Endothelial cell of umbilical vein (primary cell): ENCODE data around the gene PNMA8A. TPM values are rescaled to one million over a fixed set of nuclear protein-coding genes. Genes with fewer than 3 reads are reported as not detected.

Source experiments
- BruUV-seq: library from RNA; stranded (reverse); fragments of 400-500 nt; replicated peaks from 2 replicates; lab custom pipeline; 2021; lab: Mats Ljungman, UMichigan
- CTCF ChIA-PET: fragments of 300-600, 350-600 bp; sonication (Branson Sonifier 250); formaldehyde crosslinking; loops from one replicate; lab custom pipeline; 2021; ENCODE audit warnings: antibody characterized with exemption, inconsistent platforms; lab: Charles Lee
- POLR2A ChIA-PET: fragments of 300-600, 350-600 bp; sonication (Branson Sonifier 250); formaldehyde crosslinking; loops from one replicate; lab custom pipeline; 2021; ENCODE audit warnings: antibody characterized with exemption, inconsistent platforms; lab: Charles Lee
- DNase-seq: peaks from one replicate; pipeline ENCODE4 v3.0.0-alpha.2; 2011; ENCODE audit warnings: low read depth, low spot score
- FAIRE-seq: peaks from 2 replicates; lab custom pipeline; 2011; peaks lifted over from hg19 to GRCh38; lab: Jason Lieb, UNC
- H2AFZ ChIP-seq: 2 replicates; pipeline ENCODE4 v1.6.0; 2012; ENCODE audit warnings: low read depth, low read length, control low read depth, inconsistent platforms
- H3K27ac ChIP-seq: 2 replicates; pipeline ENCODE4 v1.5.1; 2011; ENCODE audit warnings: low read depth, mild to moderate bottlenecking, control low read depth, low read length, moderate library complexity; ENCODE audit not compliant: insufficient read depth
- H3K27me3 ChIP-seq, 2 experiments: 2 replicates each; pipeline versions ENCODE4 v1.6.0 to v1.6.1; 2011; ENCODE audit warnings: low read length in 2 of 2, mixed read lengths in 1 of 2; ENCODE audit not compliant: control insufficient read depth in 2 of 2, insufficient read depth in 2 of 2
- H3K36me3 ChIP-seq, 2 experiments: 2 replicates in 1 of 2; 3 replicates in 1 of 2; pipeline ENCODE4 v1.5.1; 2011; ENCODE audit warnings: low read length in 2 of 2, mild to moderate bottlenecking in 1 of 2, moderate library complexity in 1 of 2; ENCODE audit not compliant: control insufficient read depth in 2 of 2, insufficient read depth in 2 of 2; ENCODE audit errors: extremely low read depth in 1 of 2
- H3K4me1 ChIP-seq: 3 replicates; pipeline ENCODE4 v1.5.1; 2011; ENCODE audit warnings: mild to moderate bottlenecking, low read length; ENCODE audit not compliant: control insufficient read depth, insufficient read depth; ENCODE audit errors: extremely low read depth
- H3K4me2 ChIP-seq: 2 replicates; pipeline ENCODE4 v1.6.1; 2011; ENCODE audit warnings: low read length, control low read depth, mixed read lengths; ENCODE audit not compliant: insufficient read depth
- H3K4me3 ChIP-seq, 3 experiments: fragments of 200-600 bp in 1 of 3; sonication (generic), shearing (Covaris generic) in 1 of 3; replicated peaks in 1 of 3; 2 replicates each; pipeline ENCODE4 v1.5.1; 2011 to 2016; ENCODE audit warnings: control low read depth in 3 of 3, low read length in 3 of 3, mild to moderate bottlenecking in 2 of 3, inconsistent platforms in 1 of 3, low read depth in 1 of 3, moderate library complexity in 1 of 3; ENCODE audit not compliant: insufficient read depth in 1 of 3
- H3K79me2 ChIP-seq: 2 replicates; pipeline ENCODE4 v1.6.0; 2012; ENCODE audit warnings: low read length, inconsistent platforms; ENCODE audit not compliant: control insufficient read depth, insufficient read depth
- H3K9ac ChIP-seq: replicated peaks from 2 replicates; pipeline ENCODE3; 2011; ENCODE audit warnings: low read length, control low read depth; ENCODE audit not compliant: insufficient read depth; ENCODE audit errors: extremely low read depth
- H3K9me1 ChIP-seq: replicated peaks from 3 replicates; pipeline ENCODE4 v1.6.0; 2011; ENCODE audit warnings: mild to moderate bottlenecking, low read length; ENCODE audit not compliant: control insufficient read depth, insufficient read depth; ENCODE audit errors: extremely low read depth
- H3K9me3 ChIP-seq: replicated peaks from 2 replicates; pipeline ENCODE4 v1.5.1; 2012; ENCODE audit warnings: low read length, inconsistent platforms; ENCODE audit not compliant: control insufficient read depth, insufficient read depth
- H4K20me1 ChIP-seq: replicated peaks from 2 replicates; pipeline ENCODE3; 2011; ENCODE audit warnings: mild to moderate bottlenecking, low read length; ENCODE audit not compliant: control insufficient read depth, insufficient read depth; ENCODE audit errors: extremely low read depth
- CTCF ChIP-seq, 2 donors: IDR thresholded peaks; 1 replicate in 1 of 2; 2 replicates in 1 of 2; pipeline ENCODE4 v1.5.1; 2011; ENCODE audit warnings: low read length in 2 of 2, mild to moderate bottlenecking in 2 of 2, moderate library complexity in 2 of 2, control low read depth in 1 of 2, inconsistent platforms in 1 of 2, low read depth in 1 of 2; ENCODE audit not compliant: insufficient read depth in 1 of 2; ENCODE audit errors: extremely low read depth in 1 of 2
- EZH2 ChIP-seq: IDR thresholded peaks from 2 replicates; pipeline ENCODE4 v1.6.1; 2012; ENCODE audit warnings: borderline replicate concordance, low read depth, mild to moderate bottlenecking, moderate library complexity, low read length, inconsistent platforms; ENCODE audit not compliant: severe bottlenecking
- FOS ChIP-seq: IDR thresholded peaks from 2 replicates; pipeline ENCODE4 v1.6.1; 2011; ENCODE audit warnings: mild to moderate bottlenecking, low read length, moderate library complexity, borderline replicate concordance; ENCODE audit not compliant: insufficient read depth
- GATA2 ChIP-seq: IDR thresholded peaks from 2 replicates; pipeline ENCODE4 v1.7.0; 2011; ENCODE audit warnings: low read depth, mild to moderate bottlenecking, moderate library complexity, mixed read lengths, low read length; ENCODE audit not compliant: insufficient read length, insufficient read depth
- JUN ChIP-seq: IDR thresholded peaks from 2 replicates; pipeline ENCODE4 v1.6.1; 2011; ENCODE audit warnings: borderline replicate concordance, low read depth; ENCODE audit not compliant: insufficient read length, insufficient read depth
- MAX ChIP-seq: IDR thresholded peaks from 2 replicates; pipeline ENCODE4 v1.6.1; 2011; ENCODE audit not compliant: insufficient read depth, insufficient read length
- MYC ChIP-seq: IDR thresholded peaks from one replicate; pipeline ENCODE4 v1.6.1; 2011; ENCODE audit warnings: mild to moderate bottlenecking, low read depth, low read length
- POLR2A ChIP-seq: IDR thresholded peaks from 2 replicates; pipeline ENCODE4 v1.6.1; 2012; ENCODE audit warnings: low read depth, mild to moderate bottlenecking, control low read depth, low read length
- POLR2AphosphoS5 ChIP-seq: IDR thresholded peaks from 2 replicates; pipeline ENCODE4 v1.6.1; 2012; ENCODE audit warnings: low read depth, mild to moderate bottlenecking, control low read depth, low read length, moderate library complexity; ENCODE audit not compliant: insufficient read depth
- dilution Hi-C: fragments of 300-500 bp; cut with MboI; formaldehyde crosslinking; loops from one replicate; pipeline ENCODE4 v1.15.0; 2019; ENCODE audit warnings: low sequenced_read_pairs; ENCODE audit not compliant: extremely low pct_ligation_motif_present
- intact Hi-C: fragments of 100-400 bp; cut with micrococcal nuclease; formaldehyde crosslinking; loops from one replicate; pipeline ENCODE4 v1.10.0; 2022
- polyA plus RNA-seq, 4 experiments: library from polyadenylated mRNA; depleted of rRNA in 3 of 4; stranded (reverse) in 3 of 4; unstranded in 1 of 4; fragments of >200 nt; gene quantifications; 2 replicates each; pipeline versions ENCODE4 v1.2.1 to v1.2.3, GENCODE V29; 2011 to 2012; ENCODE audit warnings: missing spikeins in 1 of 4
- total RNA-seq: library from RNA; stranded (reverse); gene quantifications from 2 replicates; pipeline ENCODE4 v1.2.3, GENCODE V29; 2021

PNMA8A gene
- total and polyA plus RNA-seq, 2 donors (not counting 3 experiments of a cell fraction or from before 2014, with no cell fraction given): 0.25 to 0.27 TPM

- Histone ChIP-seq H4K20me1 (no peaks in the 10 kb centered on the region), H3K9me3 (no peaks in the 10 kb centered on the region), H3K9ac (no peak within 1 kb of the TSS), H3K79me2 (no peaks in the 10 kb centered on the region), H3K27me3 (peaks cover 51 to 58% of the 10 kb centered on the region in 2 experiments), H3K27ac (no peak within 1 kb of the TSS), H3K4me2 (no peak within 1 kb of the TSS), H2AFZ (no peak within 1 kb of the TSS), H3K9me1 (no peaks in the 10 kb centered on the region), H3K36me3 (no peaks in the 10 kb centered on the region), H3K4me3 (no peak within 1 kb of the TSS), H3K4me1 (peaks cover 6% of the 10 kb centered on the region)
- no peak for FAIRE-seq
- dilution Hi-C loops: no loop called here
- BruUV-seq: no TSS peak
- intact Hi-C loops: no loop called here
- TF ChIP-seq GATA2: no peak
- no peak for TF ChIP-seq CTCF (IDR thresholded peaks at IDR 0.05; ENCODE audit: extremely low read depth in 1 of 2, insufficient read depth in 1 of 2, low read depth in 1 of 2, low read length in 2 of 2)
- TF ChIP-seq JUN: no peak
- TF ChIP-seq FOS: no peak
- no peak for TF ChIP-seq EZH2
- no peak for TF ChIP-seq POLR2A
- no peak for TF ChIP-seq MYC
- TF ChIP-seq POLR2AphosphoS5: no peak
- TF ChIP-seq MAX: no peak
- ChIA-PET CTCF (no interaction called here), POLR2A (no interaction called here)
- DNase-seq: no peak
Measured at GRCh38 chr19:46495786-46496099, 24.4 kb upstream of the PNMA8A start, which contains the start of gene PNMA8B. PNMA8B (minus strand) TSS chr19:46495867; CDS start chr19:46495465, 402 bp downstream.
